G401 (cell line): ENCODE results near the gene CFAP141. TPM values are rescaled to one million over a fixed set of nuclear protein-coding genes. Genes with fewer than 3 reads are reported as not detected.

Experiments used
- total RNA-seq: library from RNA; depleted of rRNA; stranded (reverse); fragments of >200 nt; shearing (Covaris generic); gene quantifications from 2 replicates; pipeline ENCODE4 v1.2.3, GENCODE V29; 2014; rRNA removed

CFAP141 gene
- total RNA-seq, 1 experiment from 2014 or later, result not detected

Other genes starting within 250 kb of the CFAP141 start
- gene CRTC2, start 247.7 kb downstream of the CFAP141 start, total RNA-seq, result 3.6 and 7.2 TPM in 2 replicates
- gene SLC39A1, start 242.8 kb downstream of the CFAP141 start, total RNA-seq, result 251 and 259 TPM in 2 replicates
- 12.0 and 13.4 TPM in 2 replicates for gene CREB3L4, start 238.4 kb downstream of the CFAP141 start, total RNA-seq
- gene JTB, start 228.7 kb downstream of the CFAP141 start, total RNA-seq, result 196 TPM in 2 replicates
- 18.5 and 23.4 TPM in 2 replicates for gene RAB13, start 220.0 kb downstream of the CFAP141 start, total RNA-seq
- 2,657 and 4,065 TPM in 2 replicates for gene RPS27, start 215.6 kb downstream of the CFAP141 start, total RNA-seq
- gene NUP210L, start 51.3 kb downstream of the CFAP141 start, total RNA-seq, result not detected in 2 replicates
- gene TPM3, start 14.2 kb downstream of the CFAP141 start, total RNA-seq, result 384 and 782 TPM in 2 replicates
- 120 and 209 TPM in 2 replicates for gene UBAP2L, start 14.6 kb upstream of the CFAP141 start, total RNA-seq
- 63.8 and 85.6 TPM in 2 replicates for gene HAX1, start 66.3 kb upstream of the CFAP141 start, total RNA-seq
- 0.24 TPM in 1 of 2 replicates, not detected in the other for gene AQP10, start 114.8 kb upstream of the CFAP141 start, total RNA-seq
- gene ATP8B2, start 119.2 kb upstream of the CFAP141 start, total RNA-seq, result 66.6 and 73.8 TPM in 2 replicates
- 4.7 and 44.7 TPM in 2 replicates for gene IL6R, start 199.0 kb upstream of the CFAP141 start, total RNA-seq